ENCODE data around the gene BMPR1B.

BMPR1B gene

GRCh38 chr4:94979621-94980020 is 221.9 kb downstream of the BMPR1B start:
- no peak for DNase-seq

GRCh38 chr4:94995684-94996394 is 238.1 kb downstream of the BMPR1B start:
- DNase-seq: peak in 23 of 42 donors; percentile 7 to 74 (median 27)
- intact Hi-C loops (cut with DNase I): no loop called here

More at GRCh38 chr4:94979621-94980020, 221.9 kb downstream of the BMPR1B start:
- intact Hi-C loops (cut with DNase I): no loop called here

- intact Hi-C loops (cut with DNase I): no loop called here
- no peak for DNase-seq
Measured at GRCh38 chr4:95000076-95000648, 242.4 kb downstream of the BMPR1B start.

GRCh38 chr4:95004912-95005311 is 247.2 kb downstream of the BMPR1B start:
- no peak for DNase-seq
- intact Hi-C loops (cut with DNase I): no loop called here

- intact Hi-C loops (cut with DNase I): no loop called here
- DNase-seq: no peak
Measured at GRCh38 chr4:95007998-95008397, 250.2 kb downstream of the BMPR1B start.

- no peak for DNase-seq
- intact Hi-C loops (cut with DNase I): no loop called here
Measured at GRCh38 chr4:95013236-95013635, 255.5 kb downstream of the BMPR1B start.

- intact Hi-C loops (cut with DNase I): no loop called here
- no peak for DNase-seq
Measured at GRCh38 chr4:95014068-95014467, 256.3 kb downstream of the BMPR1B start.

GRCh38 chr4:95017305-95018064 is 259.7 kb downstream of the BMPR1B start:
- intact Hi-C loops (cut with DNase I): no loop called here
- no peak for DNase-seq

GRCh38 chr4:95018785-95019184 is 261.0 kb downstream of the BMPR1B start:
- intact Hi-C loops (cut with DNase I): no loop called here
- no peak for DNase-seq

- no peak for DNase-seq
- intact Hi-C loops (cut with DNase I): no loop called here
Measured at GRCh38 chr4:95020521-95020920, 262.8 kb downstream of the BMPR1B start.

- DNase-seq: no peak
- intact Hi-C loops (cut with DNase I): no loop called here
Measured at GRCh38 chr4:95021099-95021498, 263.3 kb downstream of the BMPR1B start.

- no peak for DNase-seq
- intact Hi-C loops (cut with DNase I): no loop called here
Measured at GRCh38 chr4:95023110-95023509, 265.4 kb downstream of the BMPR1B start.

- DNase-seq: no peak
- intact Hi-C loops (cut with DNase I): no loop called here
Measured at GRCh38 chr4:95027905-95028618, 270.3 kb downstream of the BMPR1B start.

- intact Hi-C loops (cut with DNase I): no loop called here
- no peak for DNase-seq
Measured at GRCh38 chr4:95038791-95039190, 281.0 kb downstream of the BMPR1B start.

GRCh38 chr4:95044324-95044837 is 286.6 kb downstream of the BMPR1B start:
- intact Hi-C loops (cut with DNase I): no loop called here
- peak in 17 of 42 donors; percentile 4 to 53 (median 22) for DNase-seq

GRCh38 chr4:95045429-95045828 is 287.7 kb downstream of the BMPR1B start:
- DNase-seq: no peak
- intact Hi-C loops (cut with DNase I): no loop called here

- no peak for DNase-seq
- intact Hi-C loops (cut with DNase I): no loop called here
Measured at GRCh38 chr4:95048296-95048695, 290.5 kb downstream of the BMPR1B start.

GRCh38 chr4:95049551-95050233 is 291.9 kb downstream of the BMPR1B start:
- DNase-seq: peak in 11 of 42 donors; percentile 11 to 52 (median 36)
- intact Hi-C loops (cut with DNase I): no loop called here

Measured in head of caudate nucleus (tissue), 42 donors.